Central memory CD4-positive, alpha-beta T cell (primary cell): ENCODE measurements around the gene KCNJ15.

Experiments
- DNase-seq: peaks from one replicate; pipeline ENCODE4 v3.0.0; 2022

KCNJ15 gene

DNA sequence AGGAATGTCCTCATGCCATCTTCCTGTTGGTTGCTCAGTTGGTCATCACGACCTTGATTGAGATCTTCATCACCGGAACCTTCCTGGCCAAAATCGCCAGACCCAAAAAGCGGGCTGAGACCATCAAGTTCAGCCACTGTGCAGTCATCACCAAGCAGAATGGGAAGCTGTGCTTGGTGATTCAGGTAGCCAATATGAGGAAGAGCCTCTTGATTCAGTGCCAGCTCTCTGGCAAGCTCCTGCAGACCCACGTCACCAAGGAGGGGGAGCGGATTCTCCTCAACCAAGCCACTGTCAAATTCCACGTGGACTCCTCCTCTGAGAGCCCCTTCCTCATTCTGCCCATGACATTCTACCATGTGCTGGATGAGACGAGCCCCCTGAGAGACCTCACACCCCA lies 42.9 kb downstream of the KCNJ15 start:
- DNase-seq, result no peak

GRCh38 chr21:38300141-38300578 lies 43.4 kb downstream of the KCNJ15 start:
- DNase-seq, result no peak

DNA sequence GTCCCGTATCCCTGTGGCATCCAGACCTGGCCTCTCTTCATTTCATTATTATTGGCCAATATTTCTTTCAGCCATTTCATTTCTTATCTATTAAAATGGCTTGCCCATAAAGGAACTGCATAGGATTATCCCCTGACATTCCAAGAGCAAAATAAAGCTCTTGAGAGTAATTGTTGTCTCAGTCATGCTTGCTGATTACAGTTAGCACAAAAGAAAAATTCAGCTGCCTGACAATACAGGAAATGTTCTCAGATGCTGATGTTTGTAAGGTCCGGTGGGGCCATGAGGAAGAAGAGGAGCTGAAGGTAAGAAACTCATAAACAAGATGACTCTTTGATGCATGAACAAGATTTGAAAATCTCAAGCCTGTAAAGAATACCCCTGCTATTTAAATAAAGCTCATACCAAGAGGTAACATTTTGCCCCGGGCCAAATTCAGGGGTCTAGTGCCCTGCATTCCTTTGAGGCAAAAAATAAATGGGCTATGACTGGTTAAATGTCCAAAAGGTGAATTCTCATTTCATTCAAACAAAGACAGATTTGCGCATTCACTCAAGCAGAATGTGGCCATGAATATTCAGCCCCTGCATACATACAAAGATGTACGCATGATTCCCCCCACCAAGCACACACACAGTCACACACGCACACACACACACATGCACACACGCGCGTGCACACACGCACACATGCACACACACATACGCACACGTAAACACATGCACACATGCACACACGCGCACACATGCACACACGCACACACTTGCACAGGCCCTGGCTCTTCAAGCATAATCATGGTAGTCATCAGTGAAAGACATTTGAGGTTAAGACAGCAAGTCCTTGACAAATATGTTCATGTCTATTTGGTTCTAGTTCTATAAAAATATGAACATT lies 44.8 kb downstream of the KCNJ15 start:
- DNase-seq, result no peak

DNA sequence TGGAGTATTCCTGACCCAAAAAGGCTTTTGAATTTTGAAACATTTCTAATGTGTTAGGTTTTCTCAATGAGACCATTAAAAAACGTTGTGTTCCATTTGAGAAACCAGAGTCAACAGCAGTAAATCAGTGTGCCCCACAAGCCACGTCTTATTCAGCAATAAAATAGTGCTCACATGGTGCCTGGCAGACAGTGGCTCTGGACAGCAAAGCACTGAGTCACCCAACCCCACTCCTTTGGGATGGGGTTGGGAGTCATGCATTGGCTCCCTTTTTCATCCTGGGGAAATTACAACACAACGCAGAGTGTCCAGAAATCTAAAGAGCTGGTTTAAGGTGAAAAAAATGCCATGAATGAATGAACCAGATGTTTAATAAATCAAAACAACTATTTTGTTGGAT lies 46.5 kb downstream of the KCNJ15 start:
- no peak for DNase-seq

GRCh38 chr21:38306433-38307141 lies 49.8 kb downstream of the KCNJ15 start:
- DNase-seq, result peak; percentile 60

DNA sequence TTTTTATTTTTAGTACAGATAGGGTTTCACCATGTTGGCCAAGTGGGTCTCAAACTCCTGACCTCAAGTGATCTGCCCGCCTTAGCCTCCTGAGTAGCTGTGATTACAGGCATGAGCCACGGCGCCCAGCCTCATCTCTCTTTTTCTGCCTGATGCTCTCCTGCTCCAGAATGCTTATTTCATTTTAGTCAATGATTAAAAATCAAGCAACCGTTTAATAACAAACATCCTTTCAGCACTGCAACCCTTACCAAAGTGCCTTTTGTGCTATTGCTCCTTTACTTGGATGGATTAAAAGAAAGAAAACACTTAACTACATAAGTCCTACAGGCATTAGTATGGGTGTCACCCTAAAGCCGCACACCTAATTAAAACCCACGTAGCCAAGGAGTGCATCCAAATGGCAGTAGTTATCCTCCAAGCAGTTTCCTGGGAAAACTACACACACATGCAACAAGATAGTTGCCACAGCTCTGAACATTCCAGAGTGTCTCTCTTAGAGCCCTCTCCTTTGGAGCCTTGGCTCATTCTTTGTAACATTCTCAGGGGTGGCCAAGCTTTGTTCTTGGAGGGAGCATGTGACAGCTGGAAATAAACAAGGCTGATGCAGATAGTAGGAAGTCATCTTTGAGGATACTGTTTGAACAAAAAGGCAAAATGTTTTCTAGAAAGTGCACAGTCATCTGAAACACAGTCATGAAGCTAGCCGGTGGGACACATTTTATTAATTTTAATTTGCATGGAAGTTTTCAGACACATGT lies 51.2 kb downstream of the KCNJ15 start:
- DNase-seq, result no peak

GRCh38 chr21:38308532-38309119 lies 51.8 kb downstream of the KCNJ15 start:
- no peak for DNase-seq

DNA sequence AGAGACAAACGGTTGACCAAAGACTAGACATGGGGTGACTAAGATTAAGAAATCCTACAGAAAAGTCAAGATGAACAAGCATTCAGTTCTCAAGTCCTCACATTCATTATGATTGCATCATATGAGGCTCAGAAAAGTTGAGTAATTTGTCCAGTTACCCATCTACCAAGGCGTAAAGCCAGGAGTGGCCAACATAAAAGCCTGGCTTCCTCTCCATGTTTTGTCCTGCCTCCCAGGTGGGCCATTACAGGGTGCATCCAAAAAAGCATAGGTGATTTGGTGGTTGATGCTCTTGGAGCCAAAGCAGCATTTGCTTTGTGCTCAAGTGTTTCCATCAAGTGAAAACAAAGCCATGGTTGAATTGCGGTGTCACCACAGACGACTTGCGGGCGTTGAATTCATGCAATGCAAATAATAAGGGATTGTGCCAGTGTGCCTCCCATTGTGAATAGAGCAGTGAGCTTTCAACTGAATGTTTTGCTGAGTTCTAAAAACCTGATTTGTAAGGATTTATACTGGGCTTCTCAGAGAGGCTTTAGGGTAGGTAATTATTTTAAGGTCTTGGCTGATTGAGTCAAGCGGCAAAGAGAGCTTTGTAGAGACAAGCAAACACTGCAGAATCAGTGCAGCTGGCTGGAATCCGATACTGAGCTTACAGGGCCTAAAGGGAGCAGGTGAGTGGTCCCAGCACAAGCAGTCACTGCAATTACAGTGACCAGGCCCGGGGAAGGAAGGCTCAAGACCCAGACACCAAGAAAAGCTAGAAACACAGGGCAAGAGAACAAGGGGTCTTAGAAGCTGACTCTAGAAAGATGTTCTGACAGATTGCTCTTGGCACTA lies 54.1 kb downstream of the KCNJ15 start:
- no peak for DNase-seq

- DNase-seq, result no peak
Measured at GRCh38 chr21:38311765-38312164, 55.0 kb downstream of the KCNJ15 start.

DNA sequence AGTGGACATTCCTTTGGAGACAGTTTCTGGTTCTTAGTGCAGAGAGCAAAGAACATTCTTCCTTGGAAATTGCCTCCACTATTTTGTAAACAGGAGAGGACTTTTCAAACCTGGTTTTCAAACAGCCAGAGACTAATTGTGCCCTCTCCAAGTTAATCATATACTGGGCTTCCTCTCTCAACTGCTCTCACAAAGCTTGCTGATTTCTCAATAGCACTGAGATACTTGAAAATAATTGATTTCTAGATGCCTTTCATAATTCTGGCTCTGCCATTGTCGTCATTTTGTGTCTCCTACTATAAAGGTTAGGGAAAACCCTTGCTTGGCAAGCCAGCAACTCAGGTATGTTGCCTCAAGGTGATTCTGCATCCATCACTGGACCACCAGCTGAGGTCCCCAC lies 56.0 kb downstream of the KCNJ15 start:
- DNase-seq, result no peak

DNA sequence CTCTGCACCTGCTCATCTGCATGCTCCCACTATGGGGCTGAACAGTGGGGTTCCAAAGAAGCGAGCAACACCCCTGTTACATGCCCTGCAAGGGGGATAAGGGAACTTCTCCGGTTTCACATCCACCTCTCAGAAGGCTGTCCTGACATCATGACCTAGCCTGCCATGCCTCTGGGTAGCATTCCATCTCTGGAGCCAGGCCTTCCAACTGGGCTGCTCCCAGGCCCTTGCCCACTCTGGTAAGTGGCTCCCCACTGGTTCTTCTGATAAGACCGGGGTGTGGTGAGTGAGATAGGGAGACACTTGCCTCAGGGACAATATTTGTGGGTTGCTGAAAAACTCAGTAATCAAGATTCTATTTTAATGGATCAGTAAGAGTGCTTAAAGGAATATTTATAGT lies 57.8 kb downstream of the KCNJ15 start:
- DNase-seq, result no peak

DNA sequence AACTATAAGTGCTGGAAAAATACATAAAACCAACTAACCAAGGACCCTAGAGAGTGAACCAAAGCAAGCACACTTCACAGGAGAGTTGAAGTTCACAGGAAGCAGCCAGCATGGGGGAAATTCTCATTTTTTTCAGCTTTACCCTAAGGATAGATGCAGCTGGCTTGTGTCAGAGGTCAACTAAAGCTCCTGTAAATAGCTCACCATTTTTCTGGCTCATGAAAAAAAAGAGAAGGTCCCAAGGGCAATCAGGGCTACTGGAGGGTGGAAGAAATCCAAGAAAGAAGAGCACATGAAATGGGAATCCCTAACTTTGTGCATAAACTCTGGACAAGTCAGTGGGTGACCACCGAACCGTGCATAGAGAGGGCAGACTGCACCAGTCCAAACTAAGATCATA lies 58.3 kb downstream of the KCNJ15 start:
- no peak for DNase-seq

GRCh38 chr21:38319781-38320180 lies 63.0 kb downstream of the KCNJ15 start:
- no peak for DNase-seq

DNA sequence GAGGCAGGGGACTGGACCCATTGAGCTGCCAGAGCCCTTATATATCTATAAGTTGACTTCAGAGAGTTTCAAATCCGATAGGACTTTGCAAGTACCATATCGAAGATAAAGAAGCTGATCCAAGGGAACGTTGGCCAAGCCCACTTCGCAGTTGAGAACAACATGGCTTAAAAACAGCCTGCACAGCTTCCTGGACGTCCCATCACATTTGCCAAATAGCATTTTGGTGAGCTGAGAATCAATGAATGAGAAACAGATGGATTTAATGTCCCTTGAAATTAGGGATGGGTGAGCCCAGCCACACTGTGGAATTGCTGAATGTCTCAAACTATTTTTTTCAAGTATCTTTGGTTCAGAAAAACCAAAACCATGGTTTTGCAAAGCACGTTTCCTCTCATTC lies 64.8 kb downstream of the KCNJ15 start:
- no peak for DNase-seq

DNA sequence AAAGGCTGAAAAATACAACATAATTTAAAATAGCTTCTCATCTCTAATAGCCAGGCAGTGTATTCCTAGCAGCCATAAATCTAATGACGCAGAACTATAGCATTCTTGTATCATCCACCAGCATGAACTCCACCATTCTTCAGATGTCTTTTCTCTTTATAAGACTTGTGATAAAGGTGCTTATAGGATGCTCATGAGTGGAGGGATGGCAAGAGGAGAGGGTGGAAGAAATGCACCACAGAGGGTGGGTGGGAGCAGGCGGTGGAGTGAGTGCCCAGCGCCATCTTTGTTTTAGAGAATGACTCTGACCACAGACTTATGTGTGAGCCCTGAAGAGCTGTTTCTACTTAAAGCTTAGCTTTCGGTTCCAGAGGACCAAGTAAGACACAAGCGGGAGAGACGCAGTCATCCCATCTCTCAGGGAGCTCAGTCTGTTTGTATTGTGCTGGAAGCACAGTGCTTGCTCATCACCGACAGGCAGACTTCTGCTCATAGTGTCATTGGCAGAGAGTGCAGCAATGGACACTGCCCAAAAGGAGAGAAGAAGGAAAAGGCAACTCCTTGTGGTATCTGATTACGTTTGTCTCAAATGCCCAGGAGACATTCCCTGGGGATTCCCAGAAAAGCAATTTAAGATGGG lies 65.6 kb downstream of the KCNJ15 start:
- no peak for DNase-seq

DNA sequence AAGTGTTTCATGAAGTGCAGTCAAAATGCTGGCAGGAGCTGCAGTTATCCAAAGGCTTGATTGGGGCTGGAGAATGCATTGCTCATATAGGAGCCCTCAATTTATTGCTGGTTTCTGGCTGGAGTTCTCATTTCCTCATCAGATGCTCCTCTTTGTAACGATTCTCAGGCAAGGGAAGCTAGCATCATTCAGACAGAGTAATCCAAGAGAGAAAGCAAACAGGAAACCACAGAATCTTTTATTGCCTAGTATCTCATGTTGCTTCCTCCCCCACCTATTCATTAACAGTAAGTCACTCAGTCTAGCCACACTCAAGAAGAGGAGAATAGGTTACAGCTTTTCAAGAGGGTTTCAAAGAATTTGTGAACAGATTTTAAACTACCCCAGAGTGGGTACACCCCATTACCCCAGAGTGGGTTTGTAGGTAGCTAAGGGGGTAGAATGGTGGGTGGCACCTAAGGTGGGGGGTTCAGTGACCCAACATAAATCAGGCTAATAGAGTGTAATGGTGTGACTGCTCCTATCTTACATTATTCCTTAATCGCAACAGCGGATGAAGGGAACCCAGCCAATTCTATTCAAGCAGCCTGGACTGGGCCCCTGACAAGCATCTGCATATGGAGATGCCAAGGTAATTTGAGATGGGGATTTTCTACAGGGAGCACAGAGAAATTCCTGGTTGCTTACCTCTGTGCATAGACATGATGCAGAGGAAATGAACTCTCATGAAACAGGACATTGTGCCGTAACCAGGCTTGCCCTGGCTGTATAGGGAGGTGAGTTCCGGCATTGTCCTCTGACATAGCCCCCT lies 67.1 kb downstream of the KCNJ15 start:
- DNase-seq, result peak; percentile 38

GRCh38 chr21:38325216-38325615 lies 68.4 kb downstream of the KCNJ15 start:
- no peak for DNase-seq

DNA sequence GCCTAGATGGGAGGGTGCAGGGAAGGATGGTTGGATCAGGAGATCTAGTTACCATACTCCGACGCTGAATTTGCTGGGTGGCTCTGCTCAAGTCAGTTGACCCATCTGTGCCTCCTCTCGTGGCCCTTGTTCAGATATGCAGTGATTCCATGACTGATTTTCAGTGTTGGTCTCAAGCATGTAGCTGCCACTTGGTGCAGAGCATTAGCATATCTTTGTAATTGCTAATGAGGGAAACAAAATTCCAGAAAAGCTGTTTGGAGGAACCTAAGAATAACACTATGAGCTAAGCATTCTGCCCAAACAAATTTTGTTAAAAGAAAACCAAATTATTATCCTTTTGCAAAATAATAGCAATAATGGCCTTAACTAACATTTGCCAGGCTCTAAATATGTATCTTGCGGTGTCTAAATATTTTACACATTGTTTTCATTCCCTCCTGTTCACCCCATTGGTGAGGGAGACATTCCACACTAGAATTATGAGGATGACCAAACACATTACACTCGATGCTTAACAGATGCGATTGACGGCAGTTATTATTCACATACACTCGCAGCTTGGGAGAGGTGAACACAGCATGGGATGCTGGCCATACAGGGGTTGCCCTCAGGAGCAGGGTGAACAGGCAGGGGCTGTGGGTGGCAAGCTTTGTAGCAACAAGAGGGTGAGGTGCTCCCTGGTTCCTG lies 69.1 kb downstream of the KCNJ15 start:
- DNase-seq, result no peak

DNA sequence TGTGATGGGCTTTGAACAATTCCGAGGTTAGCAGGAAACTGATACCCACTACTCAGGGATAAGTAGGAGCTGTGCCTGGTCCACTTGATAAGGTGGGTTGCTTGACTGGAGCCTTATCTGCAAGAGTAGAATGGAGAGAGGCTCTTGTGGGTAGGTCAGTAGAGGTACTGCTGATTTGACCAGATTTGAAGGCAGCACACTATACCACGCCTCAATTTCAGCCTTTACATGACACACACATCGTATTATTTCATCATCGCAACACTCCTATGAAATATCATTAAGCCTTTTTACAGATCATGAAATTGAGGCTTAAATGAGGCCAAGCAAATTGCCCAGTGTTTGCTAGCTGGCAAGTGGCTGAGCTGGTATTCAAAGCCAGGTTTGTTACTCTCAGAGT lies 69.6 kb downstream of the KCNJ15 start:
- DNase-seq, result no peak

DNA sequence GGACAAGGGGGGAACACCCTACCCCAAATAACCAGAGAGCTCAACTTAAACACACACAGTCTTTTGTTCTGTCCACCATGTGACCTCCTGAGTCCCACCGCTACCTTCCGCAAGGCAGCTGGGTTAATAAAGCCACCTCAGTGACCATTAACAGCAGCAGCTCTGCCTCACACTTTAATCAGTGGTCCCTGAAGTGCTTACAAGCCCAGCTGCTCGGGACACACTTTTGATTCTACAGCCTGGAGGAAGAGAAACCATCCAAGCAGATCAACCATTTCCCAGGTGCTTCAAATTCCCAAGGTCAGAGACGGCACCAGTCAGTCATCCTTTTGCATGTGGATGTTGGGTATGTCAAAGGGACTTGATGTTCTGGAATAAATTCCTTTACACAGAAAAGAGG lies 70.1 kb downstream of the KCNJ15 start:
- no peak for DNase-seq
